HepG2 (cell line): ENCODE results near the gene SLC29A1. TPM values are rescaled to one million over a fixed set of nuclear protein-coding genes. Genes with fewer than 3 reads are reported as not detected.

Source experiments
- BCL6 ChIP-seq: IDR thresholded peaks from 2 replicates; pipeline ENCODE4 v1.6.1; 2016; ENCODE audit warnings: missing genetic modification reagents, missing compliant biosample characterization
- BRD4 ChIP-seq: sonication (generic); formaldehyde crosslinking; IDR thresholded peaks from 2 replicates; pipeline ENCODE4 v1.4.0; 2020; ENCODE audit warnings: missing genetic modification reagents
- HOXA3 ChIP-seq: sonication (generic); formaldehyde crosslinking; IDR thresholded peaks from 2 replicates; pipeline ENCODE4 v1.5.0; 2020; ENCODE audit warnings: missing genetic modification reagents
- JARID2 ChIP-seq: sonication (generic); formaldehyde crosslinking; IDR thresholded peaks from 2 replicates; pipeline ENCODE4 v1.8.1; 2023; ENCODE audit warnings: missing genetic modification reagents, inconsistent platforms; ENCODE audit not compliant: insufficient replicate concordance
- KAT7 ChIP-seq: IDR thresholded peaks from 2 replicates; pipeline ENCODE4 v1.6.1; 2018; ENCODE audit warnings: borderline replicate concordance, missing compliant biosample characterization
- NCOA1 ChIP-seq: sonication (generic); formaldehyde crosslinking; IDR thresholded peaks from 2 replicates; pipeline ENCODE4 v1.9.0; 2021; ENCODE audit warnings: missing genetic modification reagents
- PLSCR1 ChIP-seq: sonication (generic); formaldehyde crosslinking; IDR thresholded peaks from 2 replicates; pipeline ENCODE4 v1.5.0; 2020; ENCODE audit warnings: missing genetic modification reagents, mild to moderate bottlenecking, borderline replicate concordance
- SIN3A ChIP-seq: IDR thresholded peaks from 2 replicates; pipeline ENCODE4 v1.6.1; 2011; ENCODE audit warnings: low read depth, mild to moderate bottlenecking, control low read depth, low read length, borderline replicate concordance
- ZBTB38 ChIP-seq: sonication (generic); formaldehyde crosslinking; IDR thresholded peaks from 2 replicates; pipeline ENCODE4 v1.5.1; 2020; ENCODE audit warnings: mild to moderate bottlenecking, missing genetic modification reagents
- ZFX ChIP-seq: sonication (generic); formaldehyde crosslinking; IDR thresholded peaks from 2 replicates; pipeline ENCODE4 v1.4.0; 2020; ENCODE audit warnings: mild to moderate bottlenecking, low read depth, missing genetic modification reagents, moderate library complexity
- ZMAT3 ChIP-seq: sonication (generic); formaldehyde crosslinking; conservative IDR thresholded peaks from 2 replicates; pipeline ENCODE4 v1.7.0; 2021; ENCODE audit warnings: missing genetic modification reagents
- ZNF234 ChIP-seq: sonication (generic); formaldehyde crosslinking; conservative IDR thresholded peaks from 2 replicates; pipeline ENCODE4 v1.5.1; 2020; ENCODE audit warnings: mild to moderate bottlenecking, missing genetic modification reagents
- ZNF281 ChIP-seq: sonication (generic); formaldehyde crosslinking; IDR thresholded peaks from 2 replicates; pipeline ENCODE4 v1.4.0; 2020; ENCODE audit warnings: missing genetic modification reagents, borderline replicate concordance
- polyA plus RNA-seq, 8 experiments: library from polyadenylated mRNA; depleted of rRNA in 3 of 8; stranded (reverse) in 7 of 8; unstranded in 1 of 8; fragments of >200 nt; fragmentation: Illumina TruSeq in 4 of 8; extraction: Trizol in 4 of 8; gene quantifications; 2 replicates each; pipeline versions ENCODE4 v1.2.1 to v1.2.3, GENCODE V29; 2011 to 2016; ENCODE audit warnings: low read depth in 4 of 8, missing spikeins in 1 of 8, mixed read lengths in 1 of 8; ENCODE audit not compliant: insufficient read depth in 1 of 8
- total RNA-seq, 5 experiments: library from RNA; depleted of rRNA; stranded (reverse); fragments of >200 nt; fragmentation: Illumina TruSeq; extraction: Trizol; gene quantifications; 2 replicates each; pipeline ENCODE4 v1.2.3, GENCODE V29; 2016; ENCODE audit warnings: low read depth in 1 of 5
- TF ChIP-seq, protein P1 (sequence below), 2 experiments: sonication (generic) in 1 of 2; formaldehyde crosslinking in 1 of 2; IDR thresholded peaks; 2 replicates each; pipeline versions ENCODE4 v1.5.1 to v1.6.1; 2011 to 2020; ENCODE audit warnings: borderline replicate concordance in 1 of 2, low read depth in 1 of 2, low read length in 1 of 2, mild to moderate bottlenecking in 1 of 2, missing genetic modification reagents in 1 of 2, moderate library complexity in 1 of 2
- TF ChIP-seq, protein P2 (sequence below): sonication (generic); formaldehyde crosslinking; IDR thresholded peaks from 2 replicates; pipeline ENCODE4 v1.4.0; 2020; ENCODE audit warnings: missing genetic modification reagents, mild to moderate bottlenecking, borderline replicate concordance
- TF ChIP-seq, protein P3 (sequence below): sonication (generic); formaldehyde crosslinking; IDR thresholded peaks from 2 replicates; pipeline ENCODE4 v1.4.0; 2020; ENCODE audit warnings: missing genetic modification reagents; ENCODE audit errors: not compliant biosample characterization

SLC29A1 gene
- total and polyA plus RNA-seq, 2 of the 13 experiments (the other 11 are each of a cell fraction or from before 2014, with no cell fraction given), result 43.2 to 106 TPM

DNA sequence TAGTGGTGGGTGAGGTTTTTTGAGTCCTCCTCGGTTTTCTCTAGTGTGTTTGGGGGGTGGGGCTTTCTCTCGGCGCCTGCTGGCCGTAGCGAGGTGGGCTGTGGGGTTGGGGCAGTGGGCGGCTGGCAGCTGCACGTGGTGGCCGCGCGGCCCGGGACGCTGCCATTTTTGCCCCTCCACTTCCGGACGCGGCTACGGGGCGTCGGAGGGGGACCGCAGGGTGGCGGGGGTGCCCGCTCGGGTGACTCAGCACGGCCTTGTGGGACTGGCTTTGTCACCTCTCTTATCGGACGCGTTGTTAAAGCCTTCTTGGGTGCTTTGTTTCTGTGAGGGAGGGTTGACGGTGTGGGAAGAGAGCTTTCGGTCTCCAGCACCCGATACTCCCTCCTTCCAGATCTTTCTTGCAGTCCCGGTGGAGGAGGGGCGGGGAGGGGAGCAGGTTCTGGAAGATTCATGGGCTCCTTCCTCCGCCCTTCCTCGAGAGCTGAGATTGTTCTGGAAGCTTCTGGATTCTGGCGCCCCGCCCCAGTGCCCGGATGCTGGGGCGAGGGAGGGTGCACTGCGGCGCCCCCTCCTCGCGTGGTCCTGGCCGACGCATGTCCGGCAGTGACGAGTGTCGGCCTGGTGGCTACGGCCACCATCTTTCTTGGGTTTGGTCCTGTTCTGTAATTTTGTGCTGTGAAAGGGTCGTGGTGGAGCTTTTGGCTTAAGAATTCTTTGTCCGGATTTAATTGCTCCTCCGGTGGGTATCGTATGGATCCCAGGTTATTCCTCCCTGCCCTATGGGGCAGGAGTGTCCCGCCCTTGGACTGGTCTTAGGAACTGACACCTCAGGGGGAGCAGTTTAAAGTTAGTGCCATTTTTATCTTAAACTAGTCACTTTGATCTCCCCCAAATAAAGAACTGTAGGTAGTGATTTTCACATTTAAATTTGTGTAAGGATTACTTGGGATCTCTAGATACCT, 24.2 kb downstream of the SLC29A1 start (continued):
- TF ChIP-seq SIN3A (0 out of 2 replicates have a peak, but pooled peaks have one; percentile 9), ZBTB38 (CRISPR knock-in tag) (no peak; the same call in 1 of the 2 replicates), HOXA3 (CRISPR knock-in tag) (peak; percentile 56; the same call in 1 of the 2 replicates), ZNF281 (CRISPR knock-in tag) (peak; percentile 33), BCL6 (CRISPR knock-in tag) (peak; percentile 50; the same call in 1 of the 2 replicates), ZNF234 (CRISPR knock-in tag) (peak; percentile 59; the same call in 1 of the 2 replicates), PLSCR1 (CRISPR knock-in tag) (0 out of 2 replicates have a peak, but pooled peaks have one; percentile 5), BRD4 (peak; percentile 19; the same call in 1 of the 2 replicates), KAT7 (CRISPR knock-in tag) (peak; percentile 86; the same call in 1 of the 2 replicates), JARID2 (CRISPR knock-in tag) (no peak), ZFX (CRISPR knock-in tag) (peak; percentile 23; the same call in 1 of the 2 replicates), ZMAT3 (CRISPR knock-in tag) (peak; percentile 62), NCOA1 (CRISPR knock-in tag) (no peak)
- TF ChIP-seq, protein P1, sequence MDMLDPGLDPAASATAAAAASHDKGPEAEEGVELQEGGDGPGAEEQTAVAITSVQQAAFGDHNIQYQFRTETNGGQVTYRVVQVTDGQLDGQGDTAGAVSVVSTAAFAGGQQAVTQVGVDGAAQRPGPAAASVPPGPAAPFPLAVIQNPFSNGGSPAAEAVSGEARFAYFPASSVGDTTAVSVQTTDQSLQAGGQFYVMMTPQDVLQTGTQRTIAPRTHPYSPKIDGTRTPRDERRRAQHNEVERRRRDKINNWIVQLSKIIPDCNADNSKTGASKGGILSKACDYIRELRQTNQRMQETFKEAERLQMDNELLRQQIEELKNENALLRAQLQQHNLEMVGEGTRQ (IDR thresholded peaks at IDR 0.05; ENCODE audit: low read depth, low read length), result no peak; the same call in 1 of the 2 replicates
- TF ChIP-seq, protein P1 (CRISPR knock-in tag; IDR thresholded peaks at IDR 0.05; ENCODE audit: borderline replicate concordance), result 0 out of 2 replicates have a peak, but pooled peaks have one; percentile 21
- TF ChIP-seq, protein P2, sequence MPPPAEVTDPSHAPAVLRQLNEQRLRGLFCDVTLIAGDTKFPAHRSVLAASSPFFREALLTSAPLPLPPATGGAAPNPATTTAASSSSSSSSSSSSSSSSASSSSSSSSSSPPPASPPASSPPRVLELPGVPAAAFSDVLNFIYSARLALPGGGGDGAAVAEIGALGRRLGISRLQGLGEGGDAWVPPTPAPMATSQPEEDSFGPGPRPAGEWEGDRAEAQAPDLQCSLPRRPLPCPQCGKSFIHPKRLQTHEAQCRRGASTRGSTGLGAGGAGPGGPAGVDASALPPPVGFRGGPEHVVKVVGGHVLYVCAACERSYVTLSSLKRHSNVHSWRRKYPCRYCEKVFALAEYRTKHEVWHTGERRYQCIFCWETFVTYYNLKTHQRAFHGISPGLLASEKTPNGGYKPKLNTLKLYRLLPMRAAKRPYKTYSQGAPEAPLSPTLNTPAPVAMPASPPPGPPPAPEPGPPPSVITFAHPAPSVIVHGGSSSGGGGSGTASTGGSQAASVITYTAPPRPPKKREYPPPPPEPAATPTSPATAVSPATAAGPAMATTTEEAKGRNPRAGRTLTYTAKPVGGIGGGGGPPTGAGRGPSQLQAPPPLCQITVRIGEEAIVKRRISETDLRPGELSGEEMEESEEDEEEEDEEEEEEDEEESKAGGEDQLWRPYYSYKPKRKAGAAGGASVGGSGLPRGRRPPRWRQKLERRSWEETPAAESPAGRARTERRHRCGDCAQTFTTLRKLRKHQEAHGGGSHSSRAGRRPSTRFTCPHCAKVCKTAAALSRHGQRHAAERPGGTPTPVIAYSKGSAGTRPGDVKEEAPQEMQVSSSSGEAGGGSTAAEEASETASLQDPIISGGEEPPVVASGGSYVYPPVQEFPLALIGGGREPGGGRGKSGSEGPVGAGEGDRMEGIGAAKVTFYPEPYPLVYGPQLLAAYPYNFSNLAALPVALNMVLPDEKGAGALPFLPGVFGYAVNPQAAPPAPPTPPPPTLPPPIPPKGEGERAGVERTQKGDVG (CRISPR knock-in tag), result no peak
- TF ChIP-seq, protein P3, sequence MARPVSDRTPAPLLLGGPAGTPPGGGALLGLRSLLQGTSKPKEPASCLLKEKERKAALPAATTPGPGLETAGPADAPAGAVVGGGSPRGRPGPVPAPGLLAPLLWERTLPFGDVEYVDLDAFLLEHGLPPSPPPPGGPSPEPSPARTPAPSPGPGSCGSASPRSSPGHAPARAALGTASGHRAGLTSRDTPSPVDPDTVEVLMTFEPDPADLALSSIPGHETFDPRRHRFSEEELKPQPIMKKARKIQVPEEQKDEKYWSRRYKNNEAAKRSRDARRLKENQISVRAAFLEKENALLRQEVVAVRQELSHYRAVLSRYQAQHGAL, result no peak
